ENCODE measurements around the gene OTOA. TPM values are rescaled to one million over a fixed set of nuclear protein-coding genes. Genes with fewer than 3 reads are reported as not detected.
A peak's percentile ranks its signal among the peaks of the same experiment; 100 is the strongest.
"Not testable (repeated sequence)": the region's sequence is repeated elsewhere in the genome, so short reads cannot be mapped to it uniquely, and the experiment has no call there.

Gene OTOA
- total and polyA plus RNA-seq, 2 donors from 2014 or later: 0.13 to 0.39 TPM

- H3K36me3 ChIP-seq (ENCODE audit: control insufficient read depth in 2 of 3, insufficient read depth in 3 of 3, low read length in 3 of 3); H3K9ac ChIP-seq (ENCODE audit: low read length in 3 of 3); H3K4me3 ChIP-seq (ENCODE audit: low read length in 3 of 3); H3K27me3 ChIP-seq (ENCODE audit: control insufficient read depth, insufficient read depth, low read length); H3K27ac ChIP-seq (ENCODE audit: low read depth in 2 of 2, low read length in 2 of 2); H3K4me1 ChIP-seq (ENCODE audit: control insufficient read depth in 2 of 3, insufficient read depth in 2 of 3, low read depth in 1 of 3, low read length in 3 of 3); intact Hi-C loops (cut with DNase I); DNase-seq; FAIRE-seq; H3K9me3 ChIP-seq (ENCODE audit: control insufficient read depth in 2 of 3, insufficient read depth in 1 of 3, low read length in 3 of 3): not testable (repeated sequence)
Observed at GRCh38 chr16:21680714-21681113, 16.9 kb downstream of the OTOA start.

DNA sequence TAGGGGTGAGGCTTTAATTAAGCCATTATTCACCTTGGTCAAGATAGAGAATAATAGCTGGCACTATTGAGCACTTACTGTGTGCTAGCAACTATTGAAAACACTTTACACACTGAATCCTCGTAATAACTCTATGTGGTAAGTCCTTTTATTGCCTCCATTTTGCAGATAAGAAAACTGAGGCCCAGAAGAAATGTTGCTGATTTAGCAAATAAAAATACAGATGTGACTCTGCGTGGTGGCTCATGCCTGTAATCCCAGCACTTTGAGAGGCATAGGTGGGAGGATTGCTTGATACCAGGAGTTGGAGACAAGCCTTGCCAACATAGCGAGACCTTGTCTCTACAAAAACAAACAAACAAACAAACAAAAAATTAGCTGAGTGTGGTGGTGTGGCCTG, 19.4 kb downstream of the OTOA start:
- FAIRE-seq (no peak), DNase-seq (no peak)
- intact Hi-C loops (cut with DNase I): no loop called here
- Histone ChIP-seq H3K4me1 (ENCODE audit: control insufficient read depth in 2 of 3, insufficient read depth in 2 of 3, low read depth in 1 of 3, low read length in 3 of 3) (no peaks in the 10 kb centered on the region), H3K9ac (ENCODE audit: low read length in 3 of 3) (no peak overlapping the region), H3K4me3 (ENCODE audit: low read length in 3 of 3) (no peak overlapping the region), H3K9me3 (ENCODE audit: control insufficient read depth in 2 of 3, insufficient read depth in 1 of 3, low read length in 3 of 3) (no peaks in the 10 kb centered on the region), H3K27me3 (ENCODE audit: control insufficient read depth, insufficient read depth, low read length) (no peaks in the 10 kb centered on the region), H3K36me3 (ENCODE audit: control insufficient read depth in 2 of 3, insufficient read depth in 3 of 3, low read length in 3 of 3) (no peaks in the 10 kb centered on the region), H3K27ac (ENCODE audit: low read depth in 2 of 2, low read length in 2 of 2) (no peak overlapping the region)
- TF ChIP-seq CTCF (IDR thresholded peaks at IDR 0.05; ENCODE audit: borderline replicate concordance, extremely low read depth, insufficient read depth): no peak

GRCh38 chr16:21684199-21684598, 20.4 kb downstream of the OTOA start:
- intact Hi-C loops (cut with DNase I): no loop called here
- no peaks in the 10 kb centered on the region for H3K36me3 ChIP-seq (ENCODE audit: control insufficient read depth in 2 of 3, insufficient read depth in 3 of 3, low read length in 3 of 3)

GRCh38 chr16:21685034-21685455, 21.3 kb downstream of the OTOA start:
- no peaks in the 10 kb centered on the region for H3K36me3 ChIP-seq (ENCODE audit: control insufficient read depth in 2 of 3, insufficient read depth in 3 of 3, low read length in 3 of 3)
- no peak overlapping the region for H3K9ac ChIP-seq (ENCODE audit: low read length in 3 of 3)
- FAIRE-seq (no peak), DNase-seq (peak in 4 of 5 donors; percentile 40 to 58 (median 56))
- TF ChIP-seq CTCF (IDR thresholded peaks at IDR 0.05; ENCODE audit: borderline replicate concordance, extremely low read depth, insufficient read depth): no peak
- no peak overlapping the region for H3K4me3 ChIP-seq (ENCODE audit: low read length in 3 of 3)
- H3K4me1 ChIP-seq (ENCODE audit: control insufficient read depth in 2 of 3, insufficient read depth in 2 of 3, low read depth in 1 of 3, low read length in 3 of 3): no peaks in the 10 kb centered on the region
- no peak overlapping the region for H3K27ac ChIP-seq (ENCODE audit: low read depth in 2 of 2, low read length in 2 of 2)
- no peaks in the 10 kb centered on the region for H3K27me3 ChIP-seq (ENCODE audit: control insufficient read depth, insufficient read depth, low read length)
- intact Hi-C loops (cut with DNase I): no loop called here
- peaks cover 0 to 2% (median 2%) of the 10 kb centered on the region in 3 donors for H3K9me3 ChIP-seq (ENCODE audit: control insufficient read depth in 2 of 3, insufficient read depth in 1 of 3, low read length in 3 of 3)

More at GRCh38 chr16:21684199-21684598, 20.4 kb downstream of the OTOA start:
- Histone ChIP-seq H3K4me1 (ENCODE audit: control insufficient read depth in 2 of 3, insufficient read depth in 2 of 3, low read depth in 1 of 3, low read length in 3 of 3) (no peaks in the 10 kb centered on the region), H3K27me3 (ENCODE audit: control insufficient read depth, insufficient read depth, low read length) (no peaks in the 10 kb centered on the region), H3K9me3 (ENCODE audit: control insufficient read depth in 2 of 3, insufficient read depth in 1 of 3, low read length in 3 of 3) (peaks cover 0 to 2% (median 1%) of the 10 kb centered on the region in 3 donors), H3K27ac (ENCODE audit: low read depth in 2 of 2, low read length in 2 of 2) (no peak overlapping the region), H3K9ac (ENCODE audit: low read length in 3 of 3) (no peak overlapping the region), H3K4me3 (ENCODE audit: low read length in 3 of 3) (no peak overlapping the region)
- DNase-seq: no peak
- no peak for TF ChIP-seq CTCF (IDR thresholded peaks at IDR 0.05; ENCODE audit: borderline replicate concordance, extremely low read depth, insufficient read depth)
- FAIRE-seq: no peak

Measured in kidney (tissue), 14 donors.